Measurements from ENCODE around the gene ATG3. TPM values are rescaled to one million over a fixed set of nuclear protein-coding genes. Genes with fewer than 3 reads are reported as not detected.

The ATG3 gene
- total and polyA plus RNA-seq, 4 donors, result 44.9 to 82.8 (median 50.4) TPM

DNA sequence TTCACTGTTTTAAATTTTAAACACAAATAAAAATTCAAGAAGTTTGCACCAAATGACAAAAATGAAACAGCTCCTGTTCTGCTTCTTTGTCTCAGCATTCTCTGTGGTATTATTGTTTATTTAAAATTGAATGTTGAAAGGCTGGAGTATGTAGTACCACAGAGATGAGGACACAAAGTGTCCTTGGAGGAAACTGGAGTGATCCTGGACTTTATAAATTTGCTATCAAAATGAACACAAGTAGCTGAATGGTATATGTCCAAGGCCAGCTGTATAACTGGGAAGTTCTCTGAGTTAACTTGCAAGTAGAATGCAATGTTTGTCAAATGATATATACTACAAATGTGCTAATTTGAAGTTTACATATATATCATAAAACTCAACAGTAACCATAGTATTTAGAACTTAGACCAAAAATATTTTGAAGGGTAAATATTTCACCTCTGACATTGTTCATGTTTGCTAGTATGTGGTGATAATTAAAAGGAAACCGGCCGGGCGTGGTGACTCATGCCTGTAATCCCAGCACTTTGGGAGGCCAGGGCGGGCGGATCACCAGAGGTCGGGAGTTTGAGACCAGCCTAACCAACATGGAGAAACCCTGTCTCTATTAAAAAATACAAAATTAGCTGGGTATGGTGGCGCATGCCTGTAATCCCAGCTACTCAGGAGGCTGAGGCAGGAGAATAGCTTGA, 74.8 kb downstream of the ATG3 start:
- DNase-seq (no peak), ATAC-seq (ENCODE audit: low FRiP score) (no peak)
- Histone ChIP-seq H3K36me3 (ENCODE audit: control insufficient read depth in 1 of 2, insufficient read depth in 2 of 2, low read length in 1 of 2) (no peaks in the 10 kb centered on the region), H3K27me3 (ENCODE audit: control insufficient read depth in 1 of 2, insufficient read depth in 2 of 2, low read length in 1 of 2) (no peaks in the 10 kb centered on the region), H3K9me3 (ENCODE audit: control insufficient read depth, low read length) (no peaks in the 10 kb centered on the region), H3K27ac (ENCODE audit: low read depth in 1 of 2, low read length in 2 of 2) (no peak overlapping the region), H3K4me3 (ENCODE audit: low read length in 2 of 2) (no peak overlapping the region), H3K4me1 (ENCODE audit: control insufficient read depth in 1 of 2, insufficient read depth in 2 of 2, low read length in 2 of 2) (no peaks in the 10 kb centered on the region)
- WGBS, 2 donors, result 94% methylated on average over 7 of the region's 7 CpGs
- intact Hi-C loops (cut with DNase I), result no loop called here

DNA sequence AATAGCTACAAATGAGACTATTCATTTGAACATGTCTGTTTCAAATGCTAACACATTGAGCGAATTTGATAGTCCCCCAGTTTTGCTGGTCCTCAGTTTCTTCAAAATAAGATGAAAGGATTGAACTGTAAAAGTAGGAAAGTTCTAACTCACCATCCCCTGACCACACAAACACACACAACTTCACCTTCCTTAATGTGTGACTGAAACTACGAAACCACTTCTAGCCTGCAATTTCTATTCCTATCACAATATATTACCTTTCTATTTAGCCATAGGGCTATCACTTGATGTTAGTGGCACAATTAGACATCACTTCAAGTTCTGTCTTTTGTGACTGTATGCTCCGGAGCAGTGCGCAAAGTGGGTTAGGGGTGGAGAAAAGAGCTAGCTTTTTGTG, 77.4 kb downstream of the ATG3 start:
- no peak overlapping the region for H3K4me3 ChIP-seq (ENCODE audit: low read length in 2 of 2)
- DNase-seq (no peak), ATAC-seq (ENCODE audit: low FRiP score) (no peak)
- H3K4me1 ChIP-seq (ENCODE audit: control insufficient read depth in 1 of 2, insufficient read depth in 2 of 2, low read length in 2 of 2), result no peaks in the 10 kb centered on the region
- H3K27me3 ChIP-seq (ENCODE audit: control insufficient read depth in 1 of 2, insufficient read depth in 2 of 2, low read length in 1 of 2), result no peaks in the 10 kb centered on the region
- H3K9me3 ChIP-seq (ENCODE audit: control insufficient read depth, low read length), result peaks cover 1% of the 10 kb centered on the region
- 97 to 99% methylated on average over 4 of the region's 4 CpGs for WGBS, 2 donors
- intact Hi-C loops (cut with DNase I), result no loop called here
- H3K27ac ChIP-seq (ENCODE audit: low read depth in 1 of 2, low read length in 2 of 2), result no peak overlapping the region
- H3K36me3 ChIP-seq (ENCODE audit: control insufficient read depth in 1 of 2, insufficient read depth in 2 of 2, low read length in 1 of 2), result no peaks in the 10 kb centered on the region

DNA sequence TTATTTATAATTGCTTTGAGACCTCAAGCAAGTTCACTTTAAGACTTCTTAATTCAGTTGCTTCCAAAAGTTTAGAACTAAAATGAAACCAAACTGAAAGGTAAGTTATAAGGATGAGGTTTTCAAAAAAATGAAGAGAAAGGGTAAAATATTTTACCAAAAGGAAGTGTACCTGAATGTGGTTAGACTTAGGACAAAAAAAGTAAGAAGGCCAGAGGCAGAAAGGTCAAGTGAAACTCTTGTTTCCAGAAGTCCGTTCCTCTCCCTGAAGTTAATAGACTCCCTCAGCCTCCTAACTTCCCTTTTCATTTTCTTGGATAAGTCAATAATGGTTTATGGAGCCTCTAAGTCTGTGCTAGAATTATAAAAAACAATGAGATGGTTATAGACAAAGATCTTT, 79.1 kb downstream of the ATG3 start:
- intact Hi-C loops (cut with DNase I), result no loop called here
- Histone ChIP-seq H3K4me3 (ENCODE audit: low read length in 2 of 2) (no peak overlapping the region), H3K9me3 (ENCODE audit: control insufficient read depth, low read length) (peaks cover 1% of the 10 kb centered on the region), H3K27me3 (ENCODE audit: control insufficient read depth in 1 of 2, insufficient read depth in 2 of 2, low read length in 1 of 2) (no peaks in the 10 kb centered on the region), H3K4me1 (ENCODE audit: control insufficient read depth in 1 of 2, insufficient read depth in 2 of 2, low read length in 2 of 2) (no peaks in the 10 kb centered on the region), H3K27ac (ENCODE audit: low read depth in 1 of 2, low read length in 2 of 2) (no peak overlapping the region), H3K36me3 (ENCODE audit: control insufficient read depth in 1 of 2, insufficient read depth in 2 of 2, low read length in 1 of 2) (no peaks in the 10 kb centered on the region)
- no peak for DNase-seq
- no peak for ATAC-seq (ENCODE audit: low FRiP score)
- 90 to 97% methylated on average over 1 of the region's 1 CpG for WGBS, 2 donors

Other genes with a start within 250 kb of the ATG3 start
- 10 to 100 TPM; 28.2 to 45.3 TPM for gene CD200, start 228.8 kb downstream of the ATG3 start, total RNA-seq
- gene CD200, start 228.8 kb downstream of the ATG3 start, polyA plus RNA-seq, result 10 to 100 TPM; 15.8 to 31.7 TPM
- under 1 TPM; 0.68 to 0.99 TPM for gene BTLA, start 62.5 kb downstream of the ATG3 start, total RNA-seq
- gene BTLA, start 62.5 kb downstream of the ATG3 start, polyA plus RNA-seq, result 1 to 10 TPM in 1 of 2 donors, under 1 TPM in 1; 0.13 to 3.8 TPM
- gene SLC35A5, start 83 bp upstream of the ATG3 start, total RNA-seq, result 10 to 100 TPM; 25.2 to 30.5 TPM
- gene SLC35A5, start 83 bp upstream of the ATG3 start, polyA plus RNA-seq, result 10 to 100 TPM; 10.0 to 25.7 TPM
- 1,000 to 10,000 TPM in 1 of 2 donors, 100 to 1,000 TPM in 1; 241 to 1,615 TPM for gene CCDC80, start 79.2 kb upstream of the ATG3 start, total RNA-seq
- gene CCDC80, start 79.2 kb upstream of the ATG3 start, polyA plus RNA-seq, result 10 to 100 TPM; 64.5 to 99.8 TPM

All from aorta (tissue), 5 donors.